Measurements from ENCODE around the gene SIRT7. TPM values are rescaled to one million over a fixed set of nuclear protein-coding genes. Genes with fewer than 3 reads are reported as not detected.
A peak's percentile ranks its signal among the peaks of the same experiment; 100 is the strongest.

SIRT7 gene
- total RNA-seq, 6 experiments from 2014 or later, result 7.4 to 15.0 (median 12.2) TPM

GRCh38 chr17:81960130-81960958, 42.4 kb upstream of the SIRT7 start:
- 0% methylated on average over 5 of the region's 98 CpGs for WGBS (ENCODE audit: insufficient coverage, low coverage, low lambda C conversion rate, missing lambda C conversion rate)
- ATAC-seq (peak; percentile 78 to 87 (median 82)), DNase-seq (peak; percentile 78 to 88 (median 88))
- no peak for TF ChIP-seq POLR2A (IDR thresholded peaks at IDR 0.05)
- TF ChIP-seq CTCF (IDR thresholded peaks at IDR 0.05), result no peak
- Histone ChIP-seq H3K27me3 (no peaks in the 10 kb centered on the region), H3K36me3 (no peaks in the 10 kb centered on the region), H3K27ac (peak overlapping the region in 2 of 3 donors; percentile 10 to 37), H3K9me3 (no peaks in the 10 kb centered on the region), H3K4me1 (peaks cover 0 to 14% (median 0%) of the 10 kb centered on the region in 4 donors), H3K4me3 (peak overlapping the region; percentile 43 to 70 (median 64))
- intact Hi-C loops (cut with DNase I), result loop anchor here in 1 of 2 donors (5.0 kb wide), 1 partner anchor 57 kb away; no protein-coding TSS in a partner anchor

- Histone ChIP-seq H3K9me3 (no peaks in the 10 kb centered on the region), H3K27me3 (no peaks in the 10 kb centered on the region), H3K4me3 (peak overlapping the region; percentile 43 to 70 (median 64)), H3K36me3 (no peaks in the 10 kb centered on the region), H3K27ac (peak overlapping the region in 2 of 3 donors; percentile 10 to 37), H3K4me1 (peaks cover 0 to 14% (median 0%) of the 10 kb centered on the region in 4 donors)
- intact Hi-C loops (cut with DNase I), result loop anchor here (5.0 kb wide), 1 partner anchor 58 kb away; no protein-coding TSS in a partner anchor
- peak; percentile 63 to 100 (median 86) for TF ChIP-seq CTCF (IDR thresholded peaks at IDR 0.05)
- TF ChIP-seq POLR2A (IDR thresholded peaks at IDR 0.05), result no peak
- peak; percentile 83 to 85 (median 84) for DNase-seq
- 0% methylated on average over 3 of the region's 112 CpGs for WGBS (ENCODE audit: insufficient coverage, low coverage, low lambda C conversion rate, missing lambda C conversion rate)
- peak; percentile 76 to 92 (median 85) for ATAC-seq
Measured at GRCh38 chr17:81959362-81960129, 41.6 kb upstream of the SIRT7 start.

- H3K4me3 ChIP-seq, result peak overlapping the region in 2 of 3 donors; percentile 64 to 70
- peaks cover 0 to 14% (median 0%) of the 10 kb centered on the region in 4 donors for H3K4me1 ChIP-seq
- H3K9me3 ChIP-seq, result no peaks in the 10 kb centered on the region
- WGBS (ENCODE audit: insufficient coverage, low coverage, low lambda C conversion rate, missing lambda C conversion rate), result 42% methylated on average over 4 of the region's 15 CpGs
- intact Hi-C loops (cut with DNase I), result loop anchor here in 1 of 2 donors (5.0 kb wide), 1 partner anchor 59 kb away; no protein-coding TSS in a partner anchor
- H3K27ac ChIP-seq, result no peak overlapping the region
- no peaks in the 10 kb centered on the region for H3K27me3 ChIP-seq
- no peak for TF ChIP-seq POLR2A (IDR thresholded peaks at IDR 0.05)
- TF ChIP-seq CTCF (IDR thresholded peaks at IDR 0.05), result no peak
- H3K36me3 ChIP-seq, result no peaks in the 10 kb centered on the region
- DNase-seq (no peak), ATAC-seq (peak in 2 of 4 donors; percentile 2 to 7)
Measured at GRCh38 chr17:81958633-81959342, 40.8 kb upstream of the SIRT7 start.
